ENCODE data around the gene CXCL14. TPM values are rescaled to one million over a fixed set of nuclear protein-coding genes. Genes with fewer than 3 reads are reported as not detected.

CXCL14 gene
- total and polyA plus RNA-seq, 2 experiments from 2014 or later: 1.7 TPM; not detected in 1

- H3K4me1 ChIP-seq (ENCODE audit: insufficient read depth): peaks cover 5% of the 10 kb centered on the region
- H4K20me1 ChIP-seq (replicated peaks; ENCODE audit: insufficient read depth): no peaks in the 10 kb centered on the region
- no peak overlapping the region for H3K4me3 ChIP-seq
- Mint-ChIP-seq H3K4me3 (no peak overlapping the region), H3K4me1 (peaks cover 31% of the 10 kb centered on the region), H3K36me3 (ENCODE audit: low read depth) (no peaks in the 10 kb centered on the region), H3K27ac (no peak overlapping the region), H3K9me3 (no peaks in the 10 kb centered on the region), H3K27me3 (ENCODE audit: insufficient read depth, low read depth, poor library complexity) (peaks cover 36% of the 10 kb centered on the region)
- no peaks in the 10 kb centered on the region for H3K36me3 ChIP-seq (ENCODE audit: insufficient read depth)
- no peak overlapping the region for H2AFZ ChIP-seq
- no peak for DNase-seq (ENCODE audit: low spot score)
- H3K27me3 ChIP-seq (ENCODE audit: insufficient read depth): peaks cover 4% of the 10 kb centered on the region; the same call in 1 of the 2 replicates
- no peaks in the 10 kb centered on the region for H3K9me2 ChIP-seq (ENCODE audit: insufficient read depth)
- no peaks in the 10 kb centered on the region for H3F3A ChIP-seq (replicated peaks; ENCODE audit: low read depth)
- no peak for TF ChIP-seq EZH2phosphoT487 (IDR thresholded peaks at IDR 0.05; ENCODE audit: unreplicated experiment)
- no peak for TF ChIP-seq ETS1 (IDR thresholded peaks at IDR 0.05)
- TF ChIP-seq STAT1 (IDR thresholded peaks at IDR 0.05; ENCODE audit: unreplicated experiment): no peak
- no peak for TF ChIP-seq CREB1 (CRISPR knock-in tag; IDR thresholded peaks at IDR 0.05; ENCODE audit: low read depth)
- TF ChIP-seq, protein P1, sequence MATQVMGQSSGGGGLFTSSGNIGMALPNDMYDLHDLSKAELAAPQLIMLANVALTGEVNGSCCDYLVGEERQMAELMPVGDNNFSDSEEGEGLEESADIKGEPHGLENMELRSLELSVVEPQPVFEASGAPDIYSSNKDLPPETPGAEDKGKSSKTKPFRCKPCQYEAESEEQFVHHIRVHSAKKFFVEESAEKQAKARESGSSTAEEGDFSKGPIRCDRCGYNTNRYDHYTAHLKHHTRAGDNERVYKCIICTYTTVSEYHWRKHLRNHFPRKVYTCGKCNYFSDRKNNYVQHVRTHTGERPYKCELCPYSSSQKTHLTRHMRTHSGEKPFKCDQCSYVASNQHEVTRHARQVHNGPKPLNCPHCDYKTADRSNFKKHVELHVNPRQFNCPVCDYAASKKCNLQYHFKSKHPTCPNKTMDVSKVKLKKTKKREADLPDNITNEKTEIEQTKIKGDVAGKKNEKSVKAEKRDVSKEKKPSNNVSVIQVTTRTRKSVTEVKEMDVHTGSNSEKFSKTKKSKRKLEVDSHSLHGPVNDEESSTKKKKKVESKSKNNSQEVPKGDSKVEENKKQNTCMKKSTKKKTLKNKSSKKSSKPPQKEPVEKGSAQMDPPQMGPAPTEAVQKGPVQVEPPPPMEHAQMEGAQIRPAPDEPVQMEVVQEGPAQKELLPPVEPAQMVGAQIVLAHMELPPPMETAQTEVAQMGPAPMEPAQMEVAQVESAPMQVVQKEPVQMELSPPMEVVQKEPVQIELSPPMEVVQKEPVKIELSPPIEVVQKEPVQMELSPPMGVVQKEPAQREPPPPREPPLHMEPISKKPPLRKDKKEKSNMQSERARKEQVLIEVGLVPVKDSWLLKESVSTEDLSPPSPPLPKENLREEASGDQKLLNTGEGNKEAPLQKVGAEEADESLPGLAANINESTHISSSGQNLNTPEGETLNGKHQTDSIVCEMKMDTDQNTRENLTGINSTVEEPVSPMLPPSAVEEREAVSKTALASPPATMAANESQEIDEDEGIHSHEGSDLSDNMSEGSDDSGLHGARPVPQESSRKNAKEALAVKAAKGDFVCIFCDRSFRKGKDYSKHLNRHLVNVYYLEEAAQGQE (IDR thresholded peaks at IDR 0.05; ENCODE audit: unreplicated experiment): no peak
- no peak for TF ChIP-seq CTCF (conservative IDR thresholded peaks at IDR 0.05; ENCODE audit: low read depth in 2 of 2)
- TF ChIP-seq NANOG (IDR thresholded peaks at IDR 0.05; ENCODE audit: borderline replicate concordance): no peak
- no peak for TF ChIP-seq EZH2 (IDR thresholded peaks at IDR 0.05; ENCODE audit: low read depth, unreplicated experiment)
- no peak for TF ChIP-seq ZNF331 (CRISPR knock-in tag; IDR thresholded peaks at IDR 0.05; ENCODE audit: low read depth)
- no peak for TF ChIP-seq JUNB (IDR thresholded peaks at IDR 0.05; ENCODE audit: unreplicated experiment)
- no peak for TF ChIP-seq ZNF462 (CRISPR knock-in tag; IDR thresholded peaks at IDR 0.05)
- no peak for TF ChIP-seq ZNF114 (CRISPR knock-in tag; IDR thresholded peaks at IDR 0.05)
- no peak for TF ChIP-seq POLR2AphosphoS5 (IDR thresholded peaks at IDR 0.05; ENCODE audit: low read depth)
- no peak overlapping the region for H3K4me2 ChIP-seq
- ATAC-seq: no peak
- no peak overlapping the region for H3K27ac ChIP-seq (ENCODE audit: low read depth)
- H3K79me2 ChIP-seq (replicated peaks; ENCODE audit: insufficient read depth): no peaks in the 10 kb centered on the region
These were observed 8.4 kb downstream of the CXCL14 start for GRCh38 chr5:135570453-135570764.
